Subcutaneous adipose tissue (tissue), 4 donors: ENCODE results near the gene CWC27. TPM values are rescaled to one million over a fixed set of nuclear protein-coding genes. Genes with fewer than 3 reads are reported as not detected.

Experiments
- CTCF ChIP-seq: fragments of 450-650 bp; IDR thresholded peaks from one replicate; pipeline ENCODE4 v1.5.1; 2016; ENCODE audit warnings: low read depth, mild to moderate bottlenecking, control low read depth, antibody characterized with exemption, moderate library complexity
- total RNA-seq, 4 donors: library from RNA; depleted of rRNA; stranded (reverse); fragments of >200 nt; gene quantifications; one replicate each; pipeline ENCODE4 v1.1.0, GENCODE V29; 2016

CWC27 gene
- total RNA-seq, 4 donors from 2014 or later: 9.0 to 17.8 (median 15.2) TPM

- no peak for TF ChIP-seq CTCF
Measured at GRCh38 chr5:65059681-65060598, 291.2 kb downstream of the CWC27 start.

- TF ChIP-seq CTCF: no peak
Measured at GRCh38 chr5:65061250-65061973, 292.7 kb downstream of the CWC27 start.

GRCh38 chr5:65061974-65062353 is 293.2 kb downstream of the CWC27 start:
- TF ChIP-seq CTCF: no peak

DNA sequence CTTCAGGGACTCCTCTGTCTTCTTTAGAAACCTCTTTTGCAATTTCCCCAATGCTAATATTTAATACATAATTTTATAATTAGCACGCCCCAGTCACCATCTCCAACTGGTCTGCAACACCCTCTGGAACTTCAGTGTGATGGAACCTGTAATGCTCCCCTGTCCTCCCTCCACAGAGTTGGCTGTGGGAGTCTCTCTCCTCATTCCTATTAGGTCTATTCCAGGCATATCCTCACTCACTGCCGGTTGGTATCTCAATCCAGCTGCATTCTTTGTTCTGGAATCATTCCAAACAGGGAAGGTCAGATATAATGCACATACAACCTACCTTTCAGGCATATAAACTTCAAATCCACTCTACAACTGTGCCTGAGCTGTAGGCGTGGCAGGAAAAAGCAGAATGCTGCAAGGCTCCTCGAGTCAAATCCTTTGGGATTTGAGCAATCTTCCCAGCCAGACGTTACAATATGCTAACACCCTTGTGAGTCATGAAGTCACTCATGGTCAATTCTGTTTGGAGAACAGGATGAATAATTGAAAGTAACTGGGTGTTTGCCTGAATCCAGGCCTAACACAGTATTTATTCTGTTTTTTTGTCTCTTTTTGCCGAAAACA is 293.8 kb downstream of the CWC27 start:
- no peak for TF ChIP-seq CTCF

GRCh38 chr5:65065001-65065511 is 296.3 kb downstream of the CWC27 start:
- no peak for TF ChIP-seq CTCF

GRCh38 chr5:65066387-65067146 is 297.8 kb downstream of the CWC27 start:
- TF ChIP-seq CTCF: no peak
